ENCODE data around the gene LCT. TPM values are rescaled to one million over a fixed set of nuclear protein-coding genes. Genes with fewer than 3 reads are reported as not detected.

LCT gene
- total and polyA plus RNA-seq, 2 of the 13 experiments (the other 11 are each of a cell fraction or from before 2014, with no cell fraction given) = not detected

- 58% methylated on average over 3 of the region's 3 CpGs for WGBS (ENCODE audit: low lambda C conversion rate)
- ChIA-PET POLR2A (no interaction called here), CTCF (ENCODE audit: low intra/inter-chr PET ratio, low total read pairs) (no interaction called here)
- DNase-seq (ENCODE audit: low spot score) (no peak), ATAC-seq (no peak), FAIRE-seq (no peak)
- Histone ChIP-seq H3K79me2 (ENCODE audit: insufficient read depth, low read length) (no peaks in the 10 kb centered on the region), H3K4me3 (replicated peaks in 1 of 3; ENCODE audit: insufficient read depth in 1 of 3, low read depth in 2 of 3, low read length in 3 of 3) (no peak overlapping the region), H3K36me3 (replicated peaks in 1 of 2; ENCODE audit: control insufficient read depth in 1 of 2, insufficient read depth in 2 of 2, low read length in 2 of 2) (no peaks in the 10 kb centered on the region), H3K4me2 (ENCODE audit: low read depth, low read length) (no peak overlapping the region), H4K20me1 (ENCODE audit: insufficient read depth, low read length) (no peaks in the 10 kb centered on the region), H3K27me3 (ENCODE audit: control insufficient read depth in 1 of 2, insufficient read depth in 2 of 2, low read length in 2 of 2) (peaks cover 2 to 5% of the 10 kb centered on the region in 2 experiments; a peak in 2 of 5 replicates), H3K9me3 (ENCODE audit: low read length) (peaks cover 30% of the 10 kb centered on the region), H3K9ac (ENCODE audit: insufficient read depth, low read depth, low read length) (no peak overlapping the region), H3K4me1 (ENCODE audit: insufficient read depth, low read length) (no peaks in the 10 kb centered on the region), H2AFZ (ENCODE audit: low read length) (no peak overlapping the region), H3K27ac (ENCODE audit: extremely low read length, insufficient read depth, low read length) (no peak overlapping the region)
- 0 out of 2 replicates have a peak, but pooled peaks have one; percentile 5 for TF ChIP-seq ATF7 (IDR thresholded peaks at IDR 0.05)
- no peak for TF ChIP-seq ATF7 (CRISPR knock-in tag; IDR thresholded peaks at IDR 0.05)
- TF ChIP-seq AGO2 (optimal IDR thresholded peaks at IDR 0.05; ENCODE audit: low read depth, low read length) = no peak
- in situ Hi-C loops (cut with HindIII; ENCODE audit: extremely low pct_ligation_motif_present, low pct_unique_long_range_greater_than_20kb) (no loop called here), intact Hi-C loops (cut with micrococcal nuclease; ENCODE audit: unreplicated experiment) (no loop called here)
- BruUV-seq (replicated peaks) = no TSS peak
Measured at GRCh38 chr2:135802350-135802749, 34.6 kb downstream of the LCT start.

GRCh38 chr2:135800513-135801460, 36.2 kb downstream of the LCT start:
- ChIA-PET CTCF (ENCODE audit: low intra/inter-chr PET ratio, low total read pairs) (no interaction called here), POLR2A (no interaction called here)
- H2AFZ ChIP-seq (ENCODE audit: low read length) = no peak overlapping the region
- WGBS (ENCODE audit: low lambda C conversion rate) = 62% methylated on average over 9 of the region's 9 CpGs
- H3K36me3 ChIP-seq (replicated peaks in 1 of 2; ENCODE audit: control insufficient read depth in 1 of 2, insufficient read depth in 2 of 2, low read length in 2 of 2) = no peaks in the 10 kb centered on the region
- FAIRE-seq (no peak), ATAC-seq (no peak), DNase-seq (ENCODE audit: low spot score) (no peak)
- no peak overlapping the region for H3K27ac ChIP-seq (ENCODE audit: extremely low read length, insufficient read depth, low read length)
- H3K9ac ChIP-seq (ENCODE audit: insufficient read depth, low read depth, low read length) = no peak overlapping the region
- no peak overlapping the region for H3K4me3 ChIP-seq (replicated peaks in 1 of 3; ENCODE audit: insufficient read depth in 1 of 3, low read depth in 2 of 3, low read length in 3 of 3)
- H3K4me1 ChIP-seq (ENCODE audit: insufficient read depth, low read length) = no peaks in the 10 kb centered on the region
- no TSS peak for BruUV-seq (replicated peaks)
- in situ Hi-C loops (cut with HindIII; ENCODE audit: extremely low pct_ligation_motif_present, low pct_unique_long_range_greater_than_20kb) = no loop called here
- no peaks in the 10 kb centered on the region for H4K20me1 ChIP-seq (ENCODE audit: insufficient read depth, low read length)
- intact Hi-C loops (cut with micrococcal nuclease; ENCODE audit: unreplicated experiment) = no loop called here
- peaks cover 30% of the 10 kb centered on the region for H3K9me3 ChIP-seq (ENCODE audit: low read length)
- TF ChIP-seq PPARG (CRISPR knock-in tag; conservative IDR thresholded peaks at IDR 0.05) = no peak
- no peak for TF ChIP-seq ZSCAN29 (CRISPR knock-in tag; conservative IDR thresholded peaks at IDR 0.05)
- no peak overlapping the region for H3K4me2 ChIP-seq (ENCODE audit: low read depth, low read length)
- no peaks in the 10 kb centered on the region for H3K79me2 ChIP-seq (ENCODE audit: insufficient read depth, low read length)
- 0 out of 5 replicates have a peak, but pooled peaks cover 0 to 2% of the 10 kb centered on the region in 2 experiments for H3K27me3 ChIP-seq (ENCODE audit: control insufficient read depth in 1 of 2, insufficient read depth in 2 of 2, low read length in 2 of 2)

All from HepG2 (cell line).